GM23338 (cell line): Measurements from ENCODE around the gene PRSS27. TPM values are rescaled to one million over a fixed set of nuclear protein-coding genes. Genes with fewer than 3 reads are reported as not detected.
"Not testable (repeated sequence)": the region's sequence is repeated elsewhere in the genome, so short reads cannot be mapped to it uniquely, and the experiment has no call there.

ENCODE experiments used
- ATAC-seq: fragments of 200-7000 bp; cut with Tn5 transposase; 3 replicates; pipeline ENCODE4 v1.9.1; 2020
- DNase-seq: peaks from one replicate; pipeline ENCODE4 v3.0.0-alpha.2; 2015; ENCODE audit warnings: low spot score
- H2AFZ ChIP-seq: fragments of 200-600 bp; sonication (generic); 2 replicates; pipeline ENCODE4 v1.8.0; 2016; ENCODE audit warnings: antibody characterized with exemption, mild to moderate bottlenecking, moderate library complexity
- H3F3A ChIP-seq: fragments of 200-600 bp; sonication (generic); replicated peaks from 2 replicates; pipeline ENCODE4 v1.8.0; 2017; ENCODE audit warnings: antibody characterized with exemption, mixed run types, low read depth
- H3K27ac ChIP-seq: fragments of 200-600 bp; sonication (generic); 2 replicates; pipeline ENCODE4 v1.6.1; 2016; ENCODE audit warnings: low read depth
- H3K27me3 ChIP-seq: fragments of 200-600 bp; sonication (generic); 2 replicates; pipeline ENCODE4 v1.8.0; 2016; ENCODE audit warnings: mild to moderate bottlenecking, mixed run types, moderate library complexity; ENCODE audit not compliant: insufficient read depth
- H3K36me3 ChIP-seq: fragments of 200-600 bp; sonication (generic); 2 replicates; pipeline ENCODE4 v1.8.0; 2016; ENCODE audit warnings: mild to moderate bottlenecking; ENCODE audit not compliant: insufficient read depth
- H3K4me1 ChIP-seq: fragments of 200-600 bp; sonication (generic); 2 replicates; pipeline ENCODE4 v1.8.0; 2016; ENCODE audit warnings: mild to moderate bottlenecking, moderate library complexity; ENCODE audit not compliant: insufficient read depth
- H3K4me2 ChIP-seq: fragments of 200-600 bp; sonication (generic); 2 replicates; pipeline ENCODE4 v1.7.1; 2017; ENCODE audit warnings: mixed run types
- H3K4me3 ChIP-seq: fragments of 200-600 bp; sonication (generic); 2 replicates; pipeline ENCODE4 v1.6.1; 2016; ENCODE audit warnings: mixed run types
- H3K79me2 ChIP-seq: fragments of 200-600 bp; sonication (generic); replicated peaks from 2 replicates; pipeline ENCODE4 v1.8.0; 2017; ENCODE audit warnings: mild to moderate bottlenecking; ENCODE audit not compliant: insufficient read depth
- H3K9me2 ChIP-seq: fragments of 200-600 bp; sonication (generic); 2 replicates; pipeline ENCODE4 v1.8.0; 2017; ENCODE audit not compliant: insufficient read depth
- H4K20me1 ChIP-seq: fragments of 200-600 bp; sonication (generic); replicated peaks from 2 replicates; pipeline ENCODE4 v1.8.0; 2017; ENCODE audit warnings: mild to moderate bottlenecking; ENCODE audit not compliant: insufficient read depth
- H3K27ac Mint-ChIP-seq: 2 replicates; pipeline ENCODE4 v1.8.0; 2020; ENCODE audit warnings: inconsistent platforms, mild to moderate bottlenecking, moderate library complexity, mixed read lengths
- H3K27me3 Mint-ChIP-seq: 3 replicates; pipeline ENCODE4 v1.8.0; 2022; ENCODE audit warnings: low read depth, mild to moderate bottlenecking, moderate library complexity, mixed read lengths, inconsistent platforms; ENCODE audit not compliant: insufficient read depth, poor library complexity
- H3K36me3 Mint-ChIP-seq: 3 replicates; pipeline ENCODE4 v1.8.0; 2021; ENCODE audit warnings: low read depth, mild to moderate bottlenecking, inconsistent platforms, moderate library complexity, mixed read lengths
- H3K4me1 Mint-ChIP-seq: 3 replicates; pipeline ENCODE4 v1.8.0; 2020; ENCODE audit warnings: mild to moderate bottlenecking, inconsistent platforms, mixed read lengths
- H3K4me3 Mint-ChIP-seq: 3 replicates; pipeline ENCODE4 v1.8.0; 2021; ENCODE audit warnings: moderate library complexity, mild to moderate bottlenecking, inconsistent platforms, mixed read lengths
- H3K9me3 Mint-ChIP-seq: 3 replicates; pipeline ENCODE4 v1.8.0; 2020; ENCODE audit warnings: moderate library complexity, mild to moderate bottlenecking, inconsistent platforms, mixed read lengths
- CTCF ChIP-seq, 2 experiments: fragments of 200-600 bp in 1 of 2; sonication (generic) in 1 of 2; conservative IDR thresholded peaks; 2 replicates each; pipeline versions ENCODE4 v1.5.1 to v1.6.1; 2016 to 2017; ENCODE audit warnings: antibody characterized with exemption in 2 of 2, low read depth in 2 of 2, mild to moderate bottlenecking in 2 of 2, moderate library complexity in 1 of 2
- JUNB ChIP-seq: IDR thresholded peaks from one replicate; pipeline ENCODE4 v1.6.1; 2016; ENCODE audit warnings: antibody characterized with exemption; ENCODE audit not compliant: unreplicated experiment
- POLR2AphosphoS5 ChIP-seq: IDR thresholded peaks from 2 replicates; pipeline ENCODE4 v1.6.1; 2016; ENCODE audit warnings: antibody characterized with exemption, low read depth
- REST ChIP-seq: IDR thresholded peaks from one replicate; pipeline ENCODE4 v1.6.1; 2018; ENCODE audit warnings: antibody characterized with exemption; ENCODE audit not compliant: unreplicated experiment
- ZNF114 ChIP-seq: fragments of 250-450 bp; sonication (Bioruptor Pico); IDR thresholded peaks from 2 replicates; pipeline ENCODE4 v1.5.0; 2020; ENCODE audit warnings: mild to moderate bottlenecking, moderate library complexity
- polyA plus RNA-seq: library from polyadenylated mRNA; unstranded; fragments of >200 nt; fragmentation: Nextera tagmentation; extraction: Ambion mirVana; gene quantifications from 2 replicates; pipeline ENCODE4 v1.2.1, GENCODE V29; 2016
- total RNA-seq: library from RNA; depleted of rRNA; stranded (reverse); fragments of >200 nt; shearing (Covaris generic); gene quantifications from 2 replicates; pipeline ENCODE4 v1.2.3, GENCODE V29; 2014

Gene PRSS27
- total and polyA plus RNA-seq, 2 experiments from 2014 or later: 0.73 to 1.6 TPM

GRCh38 chr16:2696601-2697250, 23.3 kb downstream of the PRSS27 start:
- not testable (repeated sequence) for H3K27ac ChIP-seq, H3K36me3 Mint-ChIP-seq, H3K4me1 Mint-ChIP-seq, DNase-seq, H3K4me2 ChIP-seq, H3K4me1 ChIP-seq, H2AFZ ChIP-seq, H3K4me3 ChIP-seq, H3K4me3 Mint-ChIP-seq, H3K27me3 ChIP-seq, H3K9me3 Mint-ChIP-seq, H3K36me3 ChIP-seq, H3K27ac Mint-ChIP-seq, H3F3A ChIP-seq, H3K9me2 ChIP-seq, ATAC-seq, H4K20me1 ChIP-seq, H3K79me2 ChIP-seq
- H3K27me3 Mint-ChIP-seq: peaks cover 11% of the 10 kb centered on the region

GRCh38 chr16:2692948-2693651, 26.9 kb downstream of the PRSS27 start:
- peaks cover 8% of the 10 kb centered on the region; the same call in 1 of the 3 replicates for H3K36me3 Mint-ChIP-seq

More at GRCh38 chr16:2692948-2693651, 26.9 kb downstream of the PRSS27 start:
- Histone ChIP-seq H4K20me1 (no peaks in the 10 kb centered on the region; the same call in 1 of the 2 replicates), H3K4me2 (no peak overlapping the region), H3K4me3 (no peak overlapping the region), H2AFZ (no peak overlapping the region), H3K4me1 (no peaks in the 10 kb centered on the region), H3F3A (no peaks in the 10 kb centered on the region), H3K36me3 (no peaks in the 10 kb centered on the region), H3K27ac (no peak overlapping the region; the same call in 1 of the 2 replicates), H3K79me2 (peaks cover 27% of the 10 kb centered on the region), H3K9me2 (no peaks in the 10 kb centered on the region), H3K27me3 (no peaks in the 10 kb centered on the region)
- peaks cover 7% of the 10 kb centered on the region for H3K4me1 Mint-ChIP-seq
- TF ChIP-seq ZNF114 (CRISPR knock-in tag): no peak
- TF ChIP-seq POLR2AphosphoS5: no peak
- no peak for TF ChIP-seq REST
- no peak for TF ChIP-seq CTCF (conservative IDR thresholded peaks at IDR 0.05; ENCODE audit: low read depth in 2 of 2)
- no peak for TF ChIP-seq JUNB
- peak; percentile 63 for DNase-seq
- H3K9me3 Mint-ChIP-seq: no peaks in the 10 kb centered on the region; the same call in 2 of the 3 replicates
- H3K27ac Mint-ChIP-seq: peak overlapping the region; percentile 73
- peak overlapping the region; percentile 6; the same call in 1 of the 3 replicates for H3K4me3 Mint-ChIP-seq
- ATAC-seq: peak; percentile 75
- peaks cover 12% of the 10 kb centered on the region for H3K27me3 Mint-ChIP-seq
